GM19035 (cell line): ENCODE data around the gene FMN2.

Experiments
- ATAC-seq: cut with Tn5 transposase; IDR thresholded peaks from one replicate; pipeline ENCODE4 v1.9.1; 2021; ENCODE audit not compliant: unreplicated experiment

Gene FMN2

GRCh38 chr1:240474133-240474614 is 382.5 kb downstream of the FMN2 start:
- ATAC-seq = no peak

DNA sequence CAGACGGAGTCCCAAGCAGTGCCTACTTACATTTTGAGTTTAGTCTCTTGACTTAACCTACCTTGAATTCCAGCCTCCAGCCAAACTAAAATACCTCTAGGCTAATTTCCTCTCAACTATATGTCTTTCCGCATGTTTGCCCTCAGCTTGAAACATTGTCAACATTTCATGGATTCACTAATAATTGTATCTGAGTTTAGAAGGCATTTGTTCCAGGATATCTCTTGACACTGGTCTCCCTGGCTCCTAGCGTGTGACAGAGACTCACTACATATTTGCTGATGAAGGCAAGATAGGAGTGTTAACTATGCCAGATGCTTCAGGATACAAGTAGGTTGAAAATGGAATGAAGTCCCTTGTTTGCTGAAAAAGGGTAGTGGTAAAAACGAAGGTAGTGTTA is 384.1 kb downstream of the FMN2 start:
- no peak for ATAC-seq

GRCh38 chr1:240478536-240478935 is 386.9 kb downstream of the FMN2 start:
- ATAC-seq = no peak

GRCh38 chr1:240484804-240485443 is 393.2 kb downstream of the FMN2 start:
- no peak for ATAC-seq

- ATAC-seq = no peak
These were observed 394.9 kb downstream of the FMN2 start for GRCh38 chr1:240486611-240487010.

DNA sequence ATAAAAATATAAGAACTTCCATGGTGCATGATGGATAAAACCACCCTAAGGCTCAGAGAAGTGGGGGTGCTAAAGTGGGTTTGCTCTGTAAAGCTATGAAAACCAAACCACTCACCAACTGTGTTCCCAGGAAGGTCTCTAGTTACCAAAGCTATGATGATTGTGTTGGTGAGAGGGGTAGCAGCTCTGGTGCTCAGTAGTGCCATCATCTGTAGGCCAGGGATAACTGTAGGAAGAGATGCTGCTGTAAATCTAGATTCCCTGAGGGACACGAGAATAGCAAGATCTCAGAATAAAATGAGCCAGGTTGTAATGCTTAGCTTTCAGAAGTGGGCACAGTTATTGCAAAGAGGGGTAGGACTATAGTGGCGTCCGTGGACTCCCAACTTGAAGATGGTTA is 395.8 kb downstream of the FMN2 start:
- ATAC-seq = no peak

GRCh38 chr1:240491156-240491555 is 399.5 kb downstream of the FMN2 start:
- no peak for ATAC-seq

GRCh38 chr1:240491796-240492195 is 400.1 kb downstream of the FMN2 start:
- ATAC-seq = no peak

DNA sequence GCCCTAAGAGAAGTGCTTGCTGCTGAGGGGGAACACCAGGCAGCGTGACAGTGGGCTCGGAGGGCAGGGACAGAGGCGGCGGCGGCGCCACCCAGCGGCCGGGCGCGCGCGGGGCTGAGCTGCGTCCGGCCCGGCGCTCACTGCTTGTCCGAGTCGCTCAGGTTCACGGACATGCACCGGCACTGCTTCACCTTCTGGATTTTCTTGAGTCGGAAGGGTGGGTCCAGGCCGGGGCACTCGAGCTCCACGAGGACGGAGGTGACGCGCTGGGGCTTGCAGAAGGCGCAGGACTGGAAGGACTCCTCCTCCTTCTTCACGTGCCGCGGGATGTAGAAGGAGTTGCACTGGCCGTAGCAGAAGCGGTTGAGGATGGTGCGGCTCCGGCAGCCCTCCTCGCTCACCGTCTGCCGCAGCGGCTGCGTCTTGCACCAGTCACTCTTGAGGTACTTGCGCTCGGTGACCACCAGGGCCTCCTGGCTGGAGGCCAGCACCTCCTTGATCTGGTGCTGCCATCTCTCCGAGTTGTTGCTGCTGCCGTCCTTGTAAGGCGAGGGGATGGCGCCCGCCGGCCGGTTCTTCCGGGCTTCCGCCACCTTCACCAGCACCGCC is 401.3 kb downstream of the FMN2 start:
- no peak for ATAC-seq

DNA sequence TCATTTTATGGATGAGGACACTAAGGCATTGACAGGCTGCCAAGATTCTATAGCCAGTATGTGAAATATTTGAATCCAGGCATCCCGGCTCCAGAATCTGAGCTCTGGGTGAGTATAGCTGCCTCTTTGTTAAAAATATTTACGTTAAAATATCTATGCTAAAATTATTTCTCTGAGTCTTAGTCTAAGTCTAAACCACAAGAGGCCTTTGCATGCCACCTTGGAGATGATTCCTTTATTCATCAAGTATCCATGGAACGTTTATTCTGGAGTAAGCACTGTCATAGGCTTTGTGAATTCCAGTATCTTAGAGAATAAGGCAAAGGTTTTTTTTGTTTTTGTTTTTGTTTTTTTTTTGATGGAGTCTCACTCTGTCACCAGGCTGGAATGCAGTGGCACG is 403.9 kb downstream of the FMN2 start:
- no peak for ATAC-seq

- no peak for ATAC-seq
These were observed 404.7 kb downstream of the FMN2 start for GRCh38 chr1:240496356-240496755.

GRCh38 chr1:240496941-240497340 is 405.3 kb downstream of the FMN2 start:
- no peak for ATAC-seq

- no peak for ATAC-seq
These were observed 406.2 kb downstream of the FMN2 start for GRCh38 chr1:240497908-240498307.

DNA sequence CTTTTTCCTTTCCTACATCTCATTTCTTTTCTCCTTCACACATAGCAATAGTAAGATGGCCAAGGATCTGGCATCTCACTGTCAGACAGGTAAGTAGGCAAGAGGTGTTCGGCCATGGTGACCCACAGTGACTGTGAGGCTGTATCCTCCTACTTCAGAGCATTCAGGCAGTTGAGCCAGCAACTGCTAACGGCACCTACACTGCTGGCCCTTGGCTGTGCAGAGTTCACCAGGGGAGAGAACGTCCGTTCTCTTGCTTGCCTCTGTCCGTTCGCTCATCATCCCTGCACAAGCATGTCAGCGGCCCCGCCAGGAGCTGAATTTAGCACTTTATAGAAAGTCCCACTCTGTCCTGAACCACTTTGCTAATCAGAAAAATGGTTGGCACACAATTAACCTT is 406.7 kb downstream of the FMN2 start:
- no peak for ATAC-seq

DNA sequence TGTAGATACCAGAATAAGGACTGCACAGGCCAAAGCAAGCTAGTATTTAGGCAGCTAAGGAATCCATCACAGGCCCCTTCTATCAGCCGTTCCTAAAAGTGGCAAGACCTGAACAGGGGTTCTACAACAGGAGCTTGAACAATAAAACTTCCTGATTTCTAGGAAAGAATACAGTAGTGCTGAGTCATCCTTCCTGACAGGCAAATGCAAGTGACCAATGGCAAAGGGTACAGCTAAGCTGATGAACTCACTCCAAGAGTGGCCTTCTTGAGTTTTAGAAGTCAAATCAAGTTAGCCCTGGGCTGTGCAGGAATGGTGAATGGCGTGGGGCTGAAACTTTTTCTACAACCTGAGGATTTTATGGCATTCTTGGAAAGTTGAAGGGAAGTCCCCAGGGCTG is 407.3 kb downstream of the FMN2 start:
- no peak for ATAC-seq

DNA sequence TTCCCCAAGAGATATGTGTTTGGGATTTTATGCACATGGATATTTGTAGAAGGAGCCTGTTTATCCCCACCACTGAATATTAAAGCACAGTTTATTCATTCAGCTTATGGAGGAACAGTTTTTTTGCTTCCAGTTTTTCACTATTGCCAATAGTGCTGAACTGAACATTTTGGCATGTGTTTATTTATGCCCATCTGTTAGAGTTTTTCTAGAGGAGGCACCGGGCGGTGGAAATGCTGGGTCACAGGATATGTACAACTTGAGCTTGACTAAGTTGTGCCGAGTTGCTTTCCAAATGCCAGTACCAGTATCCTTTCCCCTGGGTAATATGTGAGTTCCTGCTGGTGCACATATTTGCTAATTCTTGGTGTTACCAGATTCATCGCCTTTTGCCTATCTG is 409.0 kb downstream of the FMN2 start:
- ATAC-seq = no peak

DNA sequence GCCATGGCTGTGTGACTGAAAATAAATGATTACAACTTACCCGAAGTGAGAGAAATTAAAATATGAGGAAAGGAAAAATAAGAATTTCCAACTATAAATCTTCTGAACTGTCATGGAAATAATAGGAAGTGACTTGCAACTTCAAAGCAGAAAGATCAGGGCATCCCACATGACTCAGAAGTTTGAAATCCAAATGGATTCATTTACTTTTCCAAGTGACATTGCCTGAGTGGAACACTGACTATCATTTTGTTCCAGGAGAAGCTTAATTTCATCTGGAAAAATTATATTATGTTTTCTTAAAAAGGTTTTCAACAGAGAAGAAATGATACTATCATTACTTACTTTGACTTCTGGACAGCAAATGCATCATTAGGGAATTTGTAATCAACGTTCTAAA is 409.4 kb downstream of the FMN2 start:
- ATAC-seq = no peak

DNA sequence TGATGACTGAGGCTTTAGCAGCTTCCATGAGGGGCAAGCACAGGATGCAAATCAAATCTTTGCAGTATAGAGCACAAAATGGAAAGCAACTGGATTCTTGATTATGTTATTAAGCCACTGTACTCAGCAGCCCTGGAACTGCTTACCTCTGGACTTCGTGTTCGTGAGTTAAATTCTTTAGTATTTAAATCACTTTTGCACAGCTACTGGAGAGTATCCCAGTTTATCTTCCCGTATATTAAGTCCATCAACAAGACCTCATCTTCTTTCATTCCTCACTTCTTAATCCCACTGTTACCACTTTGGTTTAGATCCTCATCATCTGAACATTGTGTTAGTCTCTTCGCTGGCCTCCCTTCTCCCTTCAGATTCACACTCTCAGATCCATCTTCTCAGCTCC is 411.4 kb downstream of the FMN2 start:
- ATAC-seq = no peak

DNA sequence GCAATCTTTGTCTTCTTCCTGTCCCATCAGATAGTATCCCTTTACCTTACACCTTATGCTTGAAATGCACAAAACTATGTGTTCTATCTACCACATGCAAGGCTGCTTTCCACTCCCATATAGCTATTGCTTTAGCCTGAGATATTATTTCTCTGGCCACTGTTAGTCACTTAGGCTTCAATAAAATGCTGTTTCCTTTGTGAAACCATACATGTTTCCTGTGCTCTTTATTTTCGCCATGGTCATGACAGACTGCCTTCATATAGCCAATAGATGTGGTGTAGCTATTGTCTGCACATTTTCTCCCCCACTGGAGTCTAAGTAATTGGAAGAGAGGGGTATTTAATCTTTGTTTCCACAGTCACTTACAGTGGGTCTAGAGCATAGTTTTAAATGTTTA is 411.9 kb downstream of the FMN2 start:
- ATAC-seq = no peak

GRCh38 chr1:240506176-240506575 is 414.5 kb downstream of the FMN2 start:
- no peak for ATAC-seq

DNA sequence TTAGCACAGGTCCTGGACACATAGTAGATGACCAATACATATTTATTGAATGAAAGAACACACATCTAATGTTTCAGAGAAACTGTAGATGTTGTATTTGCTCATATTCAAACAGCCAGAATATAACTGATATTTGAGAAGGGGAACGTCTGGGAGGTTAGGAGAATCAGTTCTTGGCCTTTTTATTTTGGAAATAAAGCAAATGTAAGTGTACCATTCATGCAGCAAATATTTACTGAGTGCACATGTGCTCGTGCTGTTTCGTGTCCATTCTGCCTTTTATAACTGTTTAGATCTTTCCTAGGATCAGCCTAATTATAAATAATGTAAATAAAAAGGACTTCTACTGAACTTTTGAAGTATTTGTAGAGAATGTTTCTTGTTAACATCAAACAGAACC is 416.5 kb downstream of the FMN2 start:
- no peak for ATAC-seq

GRCh38 chr1:240508950-240509349 is 417.3 kb downstream of the FMN2 start:
- ATAC-seq = no peak

- no peak for ATAC-seq
These were observed 420.1 kb downstream of the FMN2 start for GRCh38 chr1:240511789-240512188.
